Choroid plexus epithelial cell (primary cell): ENCODE data around the gene S100P.

ENCODE experiments used
- DNase-seq: peaks from one replicate; pipeline ENCODE4 v3.0.0-alpha.2; 2010; ENCODE audit warnings: low read depth
- H3K4me3 ChIP-seq: 2 replicates; pipeline ENCODE4 v1.5.1; 2011; ENCODE audit warnings: low read depth, mild to moderate bottlenecking, control low read depth, low read length, moderate library complexity
- TF ChIP-seq, protein P1 (sequence below): conservative IDR thresholded peaks from 2 replicates; pipeline ENCODE4 v1.5.1; 2011; ENCODE audit warnings: low read depth, mild to moderate bottlenecking, control low read depth, inconsistent platforms, low read length, moderate library complexity

S100P gene

DNA sequence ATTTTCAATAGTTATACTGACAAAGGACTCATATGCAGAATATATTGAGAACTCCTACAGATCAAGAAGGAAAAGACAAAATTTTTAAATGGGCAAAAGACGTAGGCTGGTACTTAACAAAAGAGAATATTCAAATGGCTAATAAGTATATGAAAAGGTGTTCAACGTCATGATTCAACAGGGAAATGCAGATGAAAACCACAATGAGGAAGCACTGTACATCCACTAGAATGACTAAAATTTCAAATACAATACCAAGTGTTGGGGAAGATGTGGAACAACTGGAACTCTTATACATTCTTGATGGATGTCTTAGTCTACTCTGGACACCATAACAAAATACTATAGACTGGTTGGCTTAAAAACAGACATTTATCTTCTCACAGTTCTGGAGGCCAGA is 17.3 kb downstream of the S100P start:
- H3K4me3 ChIP-seq = no peak overlapping the region
- TF ChIP-seq, protein P1, sequence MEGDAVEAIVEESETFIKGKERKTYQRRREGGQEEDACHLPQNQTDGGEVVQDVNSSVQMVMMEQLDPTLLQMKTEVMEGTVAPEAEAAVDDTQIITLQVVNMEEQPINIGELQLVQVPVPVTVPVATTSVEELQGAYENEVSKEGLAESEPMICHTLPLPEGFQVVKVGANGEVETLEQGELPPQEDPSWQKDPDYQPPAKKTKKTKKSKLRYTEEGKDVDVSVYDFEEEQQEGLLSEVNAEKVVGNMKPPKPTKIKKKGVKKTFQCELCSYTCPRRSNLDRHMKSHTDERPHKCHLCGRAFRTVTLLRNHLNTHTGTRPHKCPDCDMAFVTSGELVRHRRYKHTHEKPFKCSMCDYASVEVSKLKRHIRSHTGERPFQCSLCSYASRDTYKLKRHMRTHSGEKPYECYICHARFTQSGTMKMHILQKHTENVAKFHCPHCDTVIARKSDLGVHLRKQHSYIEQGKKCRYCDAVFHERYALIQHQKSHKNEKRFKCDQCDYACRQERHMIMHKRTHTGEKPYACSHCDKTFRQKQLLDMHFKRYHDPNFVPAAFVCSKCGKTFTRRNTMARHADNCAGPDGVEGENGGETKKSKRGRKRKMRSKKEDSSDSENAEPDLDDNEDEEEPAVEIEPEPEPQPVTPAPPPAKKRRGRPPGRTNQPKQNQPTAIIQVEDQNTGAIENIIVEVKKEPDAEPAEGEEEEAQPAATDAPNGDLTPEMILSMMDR = no peak
- no peak for DNase-seq

DNA sequence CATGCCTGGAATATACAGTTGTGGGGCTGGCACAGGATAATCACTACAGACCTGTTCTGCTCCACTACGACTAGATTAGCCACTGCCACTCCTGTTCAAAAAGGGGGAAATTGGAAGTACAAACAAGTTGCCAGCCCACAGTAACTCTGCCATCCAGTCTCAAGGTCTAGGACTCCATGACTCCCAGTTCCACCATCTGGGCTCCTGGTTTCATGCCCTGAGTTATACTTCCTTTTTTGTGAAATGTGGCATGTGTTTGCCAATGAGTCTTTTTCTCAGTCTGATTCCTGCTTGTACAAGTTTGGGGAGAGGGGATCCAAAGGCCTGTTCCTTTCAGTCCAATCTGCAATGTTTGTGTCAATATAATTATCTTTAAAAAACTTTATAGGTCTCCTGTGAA is 21.3 kb downstream of the S100P start:
- H3K4me3 ChIP-seq = no peak overlapping the region
- TF ChIP-seq, protein P1 = no peak
- DNase-seq = no peak

DNA sequence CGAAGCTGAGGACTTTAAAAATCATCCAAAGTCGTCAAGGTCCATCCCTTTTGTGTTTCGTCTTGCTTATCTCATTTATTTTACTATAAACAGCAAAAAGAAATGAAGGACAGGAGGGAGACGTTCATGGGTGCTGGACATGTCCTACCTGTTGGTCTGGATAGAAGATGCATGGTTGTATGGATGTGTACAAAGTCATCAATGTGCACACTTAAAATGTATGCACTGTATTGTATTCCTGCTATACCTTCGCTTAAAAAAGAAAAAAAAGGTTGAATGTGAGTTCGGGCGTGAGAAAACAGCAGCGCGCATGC is 22.0 kb downstream of the S100P start:
- TF ChIP-seq, protein P1 = no peak
- peak overlapping the region; percentile 88 for H3K4me3 ChIP-seq
- DNase-seq = no peak

DNA sequence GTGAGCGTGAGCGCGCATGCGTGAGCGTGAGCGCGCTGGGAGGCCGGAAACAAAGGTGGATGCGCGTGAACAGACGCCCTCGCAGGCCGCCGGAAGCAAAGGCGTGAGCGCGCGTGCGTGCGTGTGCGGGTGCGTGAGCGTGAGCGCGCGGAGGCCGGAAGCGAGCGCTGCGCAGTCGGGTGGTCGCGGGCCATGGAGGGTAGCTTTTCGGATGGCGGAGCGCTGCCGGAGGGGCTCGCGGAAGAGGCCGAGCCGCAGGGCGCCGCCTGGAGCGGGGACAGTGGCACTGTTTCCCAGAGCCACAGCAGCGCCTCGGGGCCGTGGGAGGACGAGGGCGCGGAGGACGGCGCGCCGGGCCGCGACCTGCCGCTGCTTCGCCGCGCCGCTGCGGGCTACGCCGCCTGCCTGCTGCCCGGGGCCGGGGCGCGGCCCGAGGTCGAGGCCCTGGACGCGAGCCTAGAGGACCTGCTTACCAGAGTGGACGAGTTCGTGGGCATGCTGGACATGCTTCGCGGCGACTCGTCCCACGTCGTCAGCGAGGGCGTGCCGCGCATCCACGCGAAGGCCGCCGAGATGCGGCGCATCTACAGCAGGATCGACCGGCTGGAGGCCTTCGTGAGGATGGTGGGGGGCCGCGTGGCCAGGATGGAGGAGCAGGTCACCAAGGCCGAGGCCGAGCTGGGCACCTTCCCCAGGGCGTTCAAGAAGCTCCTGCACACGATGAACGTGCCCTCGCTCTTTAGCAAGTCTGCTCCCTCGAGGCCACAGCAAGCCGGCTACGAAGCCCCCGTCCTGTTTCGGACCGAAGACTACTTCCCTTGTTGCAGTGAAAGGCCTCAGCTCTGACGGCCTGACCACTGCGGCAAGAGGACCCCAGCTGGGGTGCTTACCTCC is 22.6 kb downstream of the S100P start, which contains the start of gene BLOC1S4:
TSS of gene BLOC1S4 (plus strand) at position 157 of the 894 bp plus-strand sequence. CDS start at position 193, 36 bp downstream.
- peak within 1 kb of the TSS; percentile 88 for H3K4me3 ChIP-seq
- DNase-seq = peak; percentile 94
- TF ChIP-seq, protein P1 = no peak

DNA sequence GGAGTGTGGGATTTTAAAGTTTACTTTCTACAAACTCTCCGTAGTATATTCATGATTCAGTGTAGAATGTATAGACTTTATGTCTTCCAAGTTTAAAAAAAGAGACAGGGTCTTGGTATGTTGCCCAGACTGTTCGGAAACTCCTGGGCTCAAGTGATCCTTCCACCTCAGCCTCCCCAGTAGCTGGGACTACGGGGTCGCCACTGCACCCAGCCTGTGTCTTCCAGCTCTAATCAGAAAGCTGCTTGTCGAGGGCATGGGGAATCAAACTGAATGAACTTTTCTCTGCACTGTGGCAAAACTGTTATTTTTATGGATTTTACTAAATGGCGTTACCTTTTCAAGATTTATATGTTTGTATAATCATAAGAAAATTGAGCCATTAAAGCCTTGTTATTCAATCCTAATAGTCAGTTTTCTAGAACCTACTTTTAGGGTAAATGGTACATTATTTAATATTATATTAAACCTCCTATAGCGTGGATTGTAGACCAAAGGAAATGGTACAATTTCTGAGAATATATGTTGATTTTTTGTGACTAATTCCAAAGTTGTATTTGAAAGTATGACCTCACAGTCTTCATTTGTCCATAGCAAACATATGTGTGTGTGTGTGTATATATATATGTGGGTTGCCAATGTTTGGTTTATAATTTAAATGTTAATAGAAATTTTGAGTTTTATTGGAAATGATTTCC is 23.4 kb downstream of the S100P start:
- H3K4me3 ChIP-seq = peak overlapping the region; percentile 88
- DNase-seq = no peak
- TF ChIP-seq, protein P1 = no peak

DNA sequence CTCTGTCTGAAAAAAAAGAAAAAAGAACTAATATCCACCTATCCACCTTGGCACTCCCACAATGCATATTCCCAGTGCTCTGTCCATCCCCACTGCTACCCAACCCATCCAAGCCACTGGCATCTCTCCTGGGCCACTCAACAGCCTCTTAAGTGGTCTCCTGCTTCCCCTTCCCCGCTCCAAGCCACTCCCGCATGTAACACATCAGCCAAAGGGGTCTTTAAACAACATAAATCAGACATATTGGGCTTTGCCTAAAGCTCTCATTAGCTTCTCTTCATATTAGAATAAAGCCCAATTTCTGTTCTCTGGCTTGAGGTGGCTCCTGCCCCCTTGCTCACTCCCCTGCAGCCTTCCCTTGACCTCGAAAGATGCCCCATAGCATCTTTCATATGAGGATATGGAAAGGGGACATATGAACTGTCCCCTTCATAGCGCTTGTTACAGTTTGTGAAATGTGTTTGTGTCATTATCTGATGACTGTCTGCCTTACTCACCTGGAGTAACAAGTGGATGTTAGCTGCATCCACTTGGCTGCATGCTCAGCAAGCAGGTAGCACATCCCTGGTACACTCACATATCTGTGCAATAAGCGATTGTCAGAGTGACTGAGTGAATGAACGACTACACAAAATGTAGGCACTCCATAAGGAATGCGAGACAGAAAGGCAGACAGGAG is 25.4 kb downstream of the S100P start:
- no peak overlapping the region for H3K4me3 ChIP-seq
- DNase-seq = no peak
- TF ChIP-seq, protein P1 = no peak
